HG02759 (cell line): Measurements from ENCODE around the gene TPD52L1.

ENCODE experiments used
- ATAC-seq: cut with Tn5 transposase; IDR thresholded peaks from one replicate; pipeline ENCODE4 v1.9.1; 2021; ENCODE audit warnings: mild to moderate bottlenecking, moderate library complexity; ENCODE audit not compliant: unreplicated experiment

The TPD52L1 gene

GRCh38 chr6:125207956-125208355 is 54.4 kb downstream of the TPD52L1 start:
- no peak for ATAC-seq

- ATAC-seq, result no peak
Measured at GRCh38 chr6:125208625-125209249, 55.2 kb downstream of the TPD52L1 start.

- ATAC-seq, result no peak
Measured at GRCh38 chr6:125210667-125211066, 57.1 kb downstream of the TPD52L1 start.

- no peak for ATAC-seq
Measured at GRCh38 chr6:125211352-125211751, 57.8 kb downstream of the TPD52L1 start.

- no peak for ATAC-seq
Measured at GRCh38 chr6:125212377-125212776, 58.8 kb downstream of the TPD52L1 start.

- no peak for ATAC-seq
Measured at GRCh38 chr6:125213939-125214338, 60.4 kb downstream of the TPD52L1 start.

- no peak for ATAC-seq
Measured at GRCh38 chr6:125215252-125215819, 61.8 kb downstream of the TPD52L1 start.

GRCh38 chr6:125216015-125216414 is 62.4 kb downstream of the TPD52L1 start:
- no peak for ATAC-seq

- no peak for ATAC-seq
Measured at GRCh38 chr6:125217369-125217768, 63.8 kb downstream of the TPD52L1 start.

GRCh38 chr6:125217992-125218391 is 64.4 kb downstream of the TPD52L1 start:
- ATAC-seq, result no peak

GRCh38 chr6:125219361-125219895 is 65.9 kb downstream of the TPD52L1 start:
- no peak for ATAC-seq

GRCh38 chr6:125220712-125221111 is 67.1 kb downstream of the TPD52L1 start:
- ATAC-seq, result no peak

GRCh38 chr6:125222531-125223455 is 69.2 kb downstream of the TPD52L1 start:
- ATAC-seq, result no peak

GRCh38 chr6:125224231-125224861 is 70.8 kb downstream of the TPD52L1 start:
- no peak for ATAC-seq

GRCh38 chr6:125227244-125227643 is 73.7 kb downstream of the TPD52L1 start:
- ATAC-seq, result no peak

GRCh38 chr6:125228981-125229479 is 75.5 kb downstream of the TPD52L1 start:
- no peak for ATAC-seq

- no peak for ATAC-seq
Measured at GRCh38 chr6:125230674-125231073, 77.1 kb downstream of the TPD52L1 start.

GRCh38 chr6:125231133-125231532 is 77.6 kb downstream of the TPD52L1 start:
- no peak for ATAC-seq

GRCh38 chr6:125231574-125232343 is 78.2 kb downstream of the TPD52L1 start:
- no peak for ATAC-seq

- no peak for ATAC-seq
Measured at GRCh38 chr6:125232466-125232865, 78.9 kb downstream of the TPD52L1 start.
